Esophagus muscularis mucosa (tissue), 3 donors: Measurements from ENCODE around the gene AKAP6.

Source experiments
- CTCF ChIP-seq, 3 experiments: fragments of 200-600 bp in 2 of 3; fragments of 450-650 bp in 1 of 3; sonication (generic) in 2 of 3; IDR thresholded peaks; one replicate each; pipeline ENCODE4 v1.5.1; 2017 to 2019; ENCODE audit warnings: antibody characterized with exemption in 3 of 3, mild to moderate bottlenecking in 2 of 3, moderate library complexity in 1 of 3
- POLR2A ChIP-seq: fragments of 450-650 bp; IDR thresholded peaks from one replicate; pipeline ENCODE4 v1.6.1; 2017; ENCODE audit warnings: antibody characterized with exemption, moderate library complexity, mild to moderate bottlenecking, low read depth

- no peak for TF ChIP-seq CTCF (IDR thresholded peaks at IDR 0.05)
- TF ChIP-seq POLR2A: no peak
Measured at GRCh38 chr14:32436993-32437392, 107.9 kb downstream of the AKAP6 start.
